ENCODE measurements around the gene LRRC71. TPM values are rescaled to one million over a fixed set of nuclear protein-coding genes. Genes with fewer than 3 reads are reported as not detected.

The LRRC71 gene
- total and polyA plus RNA-seq, 2 experiments from 2014 or later = 0.32 TPM; not detected in 1

DNA sequence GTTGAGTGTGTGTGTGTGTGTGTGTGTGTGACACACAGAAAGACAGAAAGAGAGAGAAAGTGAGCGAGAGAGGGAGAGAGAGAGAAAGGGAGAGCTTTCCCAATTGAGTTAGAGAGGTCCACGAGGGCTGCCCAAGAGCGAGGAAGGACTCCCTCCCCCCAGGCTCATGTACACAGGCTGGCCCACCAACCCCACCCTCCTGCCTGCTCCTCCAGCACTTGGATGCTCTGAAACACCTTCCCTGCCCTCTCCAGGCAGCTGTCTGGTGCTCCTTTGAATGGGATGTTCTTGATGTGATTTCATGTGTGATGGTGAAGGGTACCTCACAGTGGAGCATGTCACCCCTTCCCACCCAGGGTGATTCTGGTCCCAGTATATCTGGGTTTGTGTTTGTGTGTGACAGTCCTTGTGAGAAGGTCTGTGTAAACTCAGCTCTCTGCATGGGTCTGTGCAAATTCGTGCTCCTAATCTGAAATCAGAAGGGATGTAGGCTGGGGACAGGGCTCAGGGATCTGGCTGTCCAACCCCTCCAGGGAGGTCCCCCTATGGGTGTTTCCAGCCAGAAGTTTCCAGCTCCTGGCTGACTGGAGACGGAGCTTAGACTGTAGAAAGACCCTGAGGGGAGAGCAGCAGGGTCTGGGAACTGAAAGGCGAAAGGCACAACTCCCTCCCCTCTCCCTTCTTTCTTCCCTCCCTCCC, 33.7 kb upstream of the LRRC71 start:
- Histone ChIP-seq H3K9ac (no peak overlapping the region), H3K4me1 (ENCODE audit: insufficient read depth) (no peaks in the 10 kb centered on the region), H2AFZ (no peak overlapping the region), H3K27me3 (replicated peaks; ENCODE audit: insufficient read depth) (0 out of 2 replicates have a peak, but pooled peaks cover 2% of the 10 kb centered on the region), H3F3A (ENCODE audit: insufficient read depth) (peaks cover 11% of the 10 kb centered on the region), H3K27ac (no peak overlapping the region), H3K36me3 (ENCODE audit: low read depth) (no peaks in the 10 kb centered on the region), H3K9me2 (ENCODE audit: insufficient read depth) (no peaks in the 10 kb centered on the region), H4K20me1 (ENCODE audit: insufficient read depth) (no peaks in the 10 kb centered on the region), H3K4me3 (no peak overlapping the region), H3K4me2 (ENCODE audit: unreplicated experiment) (no peak overlapping the region), H3K79me2 (ENCODE audit: insufficient read depth) (no peaks in the 10 kb centered on the region), H3K9me3 (ENCODE audit: low read depth) (no peaks in the 10 kb centered on the region)
- no peak for DNase-seq
- WGBS, 2 experiments (ENCODE audit: low coverage in 1 of 2, low lambda C conversion rate in 2 of 2, missing lambda C conversion rate in 2 of 2) = 51 to 54% methylated on average over 5 to 6 of the region's 6 CpGs
- TF ChIP-seq EZH2 (IDR thresholded peaks at IDR 0.05; ENCODE audit: insufficient read depth, poor library complexity, severe bottlenecking) = no peak
- no peak for TF ChIP-seq EZH2phosphoT487 (IDR thresholded peaks at IDR 0.05; ENCODE audit: insufficient read depth, low read depth)
- in situ Hi-C loops (cut with MboI) = loop anchor here (10.0 kb wide), 1 partner anchor 92 kb away; no protein-coding TSS in a partner anchor

DNA sequence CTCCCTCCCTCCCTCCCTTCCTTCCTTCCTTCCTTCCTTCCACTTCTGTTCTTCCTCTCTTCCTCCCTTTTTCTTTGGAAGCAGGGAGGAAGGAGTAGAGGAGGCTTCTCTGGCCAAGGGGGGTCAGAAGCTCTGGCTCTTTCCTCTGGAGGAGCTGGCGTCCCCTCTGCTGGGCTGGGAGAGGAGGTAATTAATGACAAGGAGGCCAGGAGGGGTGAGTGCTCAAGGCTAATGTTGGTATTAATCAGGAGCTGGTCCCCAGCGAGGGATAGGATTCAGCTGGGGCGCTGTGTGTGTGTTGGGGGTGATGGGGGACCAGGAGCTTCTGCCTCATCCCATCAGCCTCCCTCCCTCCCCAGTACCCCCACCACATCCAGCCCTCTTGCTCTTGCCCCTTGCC, 33.1 kb upstream of the LRRC71 start:
- Histone ChIP-seq H3K4me2 (ENCODE audit: unreplicated experiment) (no peak overlapping the region), H4K20me1 (ENCODE audit: insufficient read depth) (no peaks in the 10 kb centered on the region), H3K9me3 (ENCODE audit: low read depth) (no peaks in the 10 kb centered on the region), H3K27me3 (replicated peaks; ENCODE audit: insufficient read depth) (no peaks in the 10 kb centered on the region), H3K9me2 (ENCODE audit: insufficient read depth) (no peaks in the 10 kb centered on the region), H3K9ac (no peak overlapping the region), H2AFZ (no peak overlapping the region), H3K4me1 (ENCODE audit: insufficient read depth) (no peaks in the 10 kb centered on the region), H3K27ac (no peak overlapping the region), H3K36me3 (ENCODE audit: low read depth) (no peaks in the 10 kb centered on the region), H3K4me3 (no peak overlapping the region), H3F3A (ENCODE audit: insufficient read depth) (peaks cover 11% of the 10 kb centered on the region), H3K79me2 (ENCODE audit: insufficient read depth) (no peaks in the 10 kb centered on the region)
- TF ChIP-seq EZH2 (IDR thresholded peaks at IDR 0.05; ENCODE audit: insufficient read depth, poor library complexity, severe bottlenecking) = no peak
- TF ChIP-seq EZH2phosphoT487 (IDR thresholded peaks at IDR 0.05; ENCODE audit: insufficient read depth, low read depth) = no peak
- DNase-seq = no peak
- in situ Hi-C loops (cut with MboI) = loop anchor here (10.0 kb wide), 1 partner anchor 93 kb away; no protein-coding TSS in a partner anchor
- WGBS, 2 experiments (ENCODE audit: low coverage in 1 of 2, low lambda C conversion rate in 2 of 2, missing lambda C conversion rate in 2 of 2) = 29% methylated on average over 3 of the region's 3 CpGs

DNA sequence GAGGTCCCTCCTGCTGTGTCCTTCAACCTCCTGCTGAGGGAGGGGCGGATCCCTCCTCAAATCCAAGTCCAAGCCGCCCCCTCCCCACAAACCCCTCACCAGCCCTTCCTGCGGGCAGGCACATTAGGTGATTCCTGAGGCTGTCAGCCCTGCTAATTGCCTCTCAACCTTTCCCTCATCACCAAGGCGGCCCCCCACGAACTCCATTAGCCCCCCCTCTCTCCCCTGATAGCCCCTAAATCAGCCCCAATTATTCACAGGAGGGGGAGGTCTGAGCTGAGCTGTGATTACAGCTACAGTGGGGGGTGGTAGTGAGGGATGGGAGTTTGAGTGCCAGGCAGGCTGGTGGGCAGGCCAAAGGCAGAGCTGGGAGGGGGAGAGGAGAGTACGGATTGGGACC, 32.7 kb upstream of the LRRC71 start:
- Histone ChIP-seq H3K9me3 (ENCODE audit: low read depth) (no peaks in the 10 kb centered on the region), H2AFZ (no peak overlapping the region), H3K9me2 (ENCODE audit: insufficient read depth) (no peaks in the 10 kb centered on the region), H3K4me1 (ENCODE audit: insufficient read depth) (no peaks in the 10 kb centered on the region), H3K9ac (no peak overlapping the region), H3K4me2 (ENCODE audit: unreplicated experiment) (no peak overlapping the region), H3K79me2 (ENCODE audit: insufficient read depth) (no peaks in the 10 kb centered on the region), H3K36me3 (ENCODE audit: low read depth) (no peaks in the 10 kb centered on the region), H3K4me3 (no peak overlapping the region), H3K27me3 (replicated peaks; ENCODE audit: insufficient read depth) (no peaks in the 10 kb centered on the region), H3K27ac (no peak overlapping the region), H3F3A (ENCODE audit: insufficient read depth) (peaks cover 11% of the 10 kb centered on the region), H4K20me1 (ENCODE audit: insufficient read depth) (no peaks in the 10 kb centered on the region)
- TF ChIP-seq EZH2phosphoT487 (IDR thresholded peaks at IDR 0.05; ENCODE audit: insufficient read depth, low read depth) (no peak), EZH2 (IDR thresholded peaks at IDR 0.05; ENCODE audit: insufficient read depth, poor library complexity, severe bottlenecking) (no peak)
- no peak for DNase-seq
- 22 to 27% methylated on average over 5 to 6 of the region's 6 CpGs for WGBS, 2 experiments (ENCODE audit: low coverage in 1 of 2, low lambda C conversion rate in 2 of 2, missing lambda C conversion rate in 2 of 2)
- in situ Hi-C loops (cut with MboI) = loop anchor here (10.0 kb wide), 1 partner anchor 93 kb away; no protein-coding TSS in a partner anchor

DNA sequence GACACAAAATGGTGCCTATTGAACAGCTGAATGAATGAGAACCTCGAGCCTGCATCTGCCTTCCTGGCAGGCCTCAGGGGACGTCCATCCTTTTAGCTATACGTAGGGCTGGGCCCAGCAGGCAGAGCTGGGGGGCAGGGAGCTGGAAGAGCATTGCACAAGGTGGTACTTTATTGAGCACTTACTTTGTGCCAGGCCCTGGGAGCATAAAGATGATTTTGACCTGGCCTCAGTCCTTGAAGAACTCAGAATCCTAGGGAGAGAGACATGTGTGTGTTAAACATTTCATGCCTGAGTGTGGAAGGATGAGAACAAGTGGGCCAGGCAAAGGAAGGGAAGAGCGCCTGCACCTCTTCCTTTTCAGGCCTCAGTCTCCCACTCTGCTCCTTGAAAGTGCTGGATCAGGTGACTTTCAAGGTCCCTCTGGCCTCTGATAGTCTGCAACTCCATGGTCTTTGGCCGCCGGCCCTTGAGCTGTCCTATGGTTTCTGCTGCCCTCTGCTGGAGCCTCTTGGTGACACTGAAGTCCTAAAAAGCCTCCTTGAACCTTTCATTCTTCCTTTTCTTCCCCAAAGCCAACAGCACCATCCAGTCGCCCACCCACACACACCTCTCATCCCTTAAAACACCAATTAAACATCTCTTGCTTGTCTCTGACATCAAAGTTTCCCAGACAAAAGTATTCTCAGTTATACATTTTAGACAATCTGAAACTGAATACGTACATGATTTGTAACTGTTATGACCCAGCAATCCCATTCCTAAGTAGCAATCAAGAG, 30.4 kb upstream of the LRRC71 start:
- Histone ChIP-seq H3K79me2 (ENCODE audit: insufficient read depth) (no peaks in the 10 kb centered on the region), H3K27me3 (replicated peaks; ENCODE audit: insufficient read depth) (no peaks in the 10 kb centered on the region), H3K9me2 (ENCODE audit: insufficient read depth) (no peaks in the 10 kb centered on the region), H3K36me3 (ENCODE audit: low read depth) (no peaks in the 10 kb centered on the region), H3K4me2 (ENCODE audit: unreplicated experiment) (no peak overlapping the region), H3K4me3 (no peak overlapping the region), H3K27ac (no peak overlapping the region), H3F3A (ENCODE audit: insufficient read depth) (peaks cover 11% of the 10 kb centered on the region), H3K9me3 (ENCODE audit: low read depth) (no peaks in the 10 kb centered on the region), H3K4me1 (ENCODE audit: insufficient read depth) (no peaks in the 10 kb centered on the region), H3K9ac (no peak overlapping the region), H4K20me1 (ENCODE audit: insufficient read depth) (no peaks in the 10 kb centered on the region), H2AFZ (no peak overlapping the region)
- TF ChIP-seq EZH2phosphoT487 (IDR thresholded peaks at IDR 0.05; ENCODE audit: insufficient read depth, low read depth) (no peak), EZH2 (IDR thresholded peaks at IDR 0.05; ENCODE audit: insufficient read depth, poor library complexity, severe bottlenecking) (no peak)
- in situ Hi-C loops (cut with MboI) = loop anchor here (10.0 kb wide), 1 partner anchor 95 kb away; no protein-coding TSS in a partner anchor
- WGBS, 2 experiments (ENCODE audit: low coverage in 1 of 2, low lambda C conversion rate in 2 of 2, missing lambda C conversion rate in 2 of 2) = 43 to 45% methylated on average over 8 of the region's 8 CpGs
- DNase-seq = peak; percentile 88
